Stomach (tissue), 9 donors: ENCODE measurements around the gene FBXO38. TPM values are rescaled to one million over a fixed set of nuclear protein-coding genes. Genes with fewer than 3 reads are reported as not detected.

Source experiments
- DNase-seq, 2 donors: peaks; one replicate each; pipeline versions ENCODE4 v3.0.0 to v3.0.0-alpha.2; 2013 to 2019
- H3K27ac ChIP-seq, 5 donors: fragments of 200-600 bp in 4 of 5; sonication (generic) in 4 of 5; one replicate each; pipeline ENCODE4 v1.5.1; 2013 to 2019; ENCODE audit warnings: mild to moderate bottlenecking in 1 of 5, moderate library complexity in 1 of 5
- H3K27me3 ChIP-seq, 3 donors: fragments of 200-600 bp; sonication (generic); one replicate each; pipeline ENCODE4 v1.5.1; 2017 to 2019; ENCODE audit warnings: mixed run types in 1 of 3
- H3K36me3 ChIP-seq, 4 donors: fragments of 200-600 bp; sonication (generic); 1 replicate in 3 of 4; 2 replicates in 1 of 4; pipeline ENCODE4 v1.5.1; 2016 to 2019
- H3K4me1 ChIP-seq, 4 donors: fragments of 200-600 bp; sonication (generic); one replicate each; pipeline ENCODE4 v1.5.1; 2016 to 2019
- H3K4me3 ChIP-seq, 4 donors: fragments of 200-600 bp; sonication (generic) in 3 of 4; one replicate each; pipeline ENCODE4 v1.5.1; 2016 to 2019; ENCODE audit warnings: mild to moderate bottlenecking in 1 of 4
- H3K9me3 ChIP-seq, 4 donors: fragments of 200-600 bp; sonication (generic); one replicate each; pipeline ENCODE4 v1.5.1; 2016 to 2019
- CTCF ChIP-seq, 7 experiments: fragments of 450-650 bp in 4 of 7; fragments of 200-600 bp in 3 of 7; sonication (generic) in 3 of 7; IDR thresholded peaks; one replicate each; pipeline ENCODE4 v1.5.1; 2016 to 2019; ENCODE audit warnings: antibody characterized with exemption in 7 of 7, control low read depth in 2 of 7, mild to moderate bottlenecking in 1 of 7
- EP300 ChIP-seq: sonication (generic); formaldehyde crosslinking; IDR thresholded peaks from one replicate; pipeline ENCODE4 v1.6.1; 2017; ENCODE audit warnings: antibody characterized with exemption
- POLR2A ChIP-seq, 4 donors: fragments of 450-650 bp; IDR thresholded peaks; one replicate each; pipeline ENCODE4 v1.6.1; 2016; ENCODE audit warnings: antibody characterized with exemption in 4 of 4, control low read depth in 2 of 4, mild to moderate bottlenecking in 1 of 4, moderate library complexity in 1 of 4
- POLR2AphosphoS5 ChIP-seq, 3 donors: sonication (generic); formaldehyde crosslinking; IDR thresholded peaks; one replicate each; pipeline ENCODE4 v1.6.1; 2016; ENCODE audit warnings: antibody characterized with exemption in 3 of 3
- WGBS, 5 donors: extraction: QIAGEN DNeasy Blood & Tissue Kit in 3 of 5; methylation state at CpG; one replicate each; pipeline versions ENCODE4 v1.1.5 to v1.1.7; 2013 to 2018; 5-methylcytosine and 5-hydroxymethylcytosine counted together
- intact Hi-C: fragments of 100-400 bp; cut with DNase I; formaldehyde crosslinking; loops from one replicate; pipeline ENCODE4 v1.15.1; 2023; ENCODE audit warnings: low total_unique reads
- polyA plus RNA-seq, 3 donors: library from polyadenylated mRNA; stranded (reverse); fragments of 200-250 nt; gene quantifications; one replicate each; pipeline ENCODE4 v1.2.3, GENCODE V29; 2013
- total RNA-seq, 5 donors: library from RNA; depleted of rRNA; stranded (reverse); fragments of >200 nt; gene quantifications; one replicate each; pipeline versions ENCODE4 v1.1.0 to v1.2.3, GENCODE V29; 2014 to 2016
- donor health status: healthy with polysubstance abuse.
- donor health status: Bipolar disorder and iron deficiency.
- donor health status: healthy.

FBXO38 gene
- total and polyA plus RNA-seq, 8 donors = 10.7 to 119 (median 16.6) TPM

GRCh38 chr5:148416416-148416815 is 32.7 kb downstream of the FBXO38 start:
- 76 to 97% (median 89%) methylated on average over 1 of the region's 1 CpG for WGBS, 5 donors
- no peak for TF ChIP-seq POLR2A (IDR thresholded peaks at IDR 0.05)
- TF ChIP-seq POLR2AphosphoS5 (IDR thresholded peaks at IDR 0.05) = no peak
- Histone ChIP-seq H3K9me3 (no peaks in the 10 kb centered on the region), H3K36me3 (peaks cover 50 to 99% (median 98%) of the 10 kb centered on the region in 4 donors), H3K4me1 (no peaks in the 10 kb centered on the region), H3K27me3 (no peaks in the 10 kb centered on the region), H3K4me3 (no peak overlapping the region), H3K27ac (no peak overlapping the region)
- intact Hi-C loops = no loop called here
- no peak for DNase-seq

GRCh38 chr5:148416921-148417320 is 33.2 kb downstream of the FBXO38 start:
- no peak overlapping the region for H3K4me3 ChIP-seq
- intact Hi-C loops = no loop called here
- peaks cover 48 to 99% (median 98%) of the 10 kb centered on the region in 4 donors for H3K36me3 ChIP-seq
- H3K27me3 ChIP-seq = no peaks in the 10 kb centered on the region
- no peak for TF ChIP-seq POLR2AphosphoS5 (IDR thresholded peaks at IDR 0.05)
- TF ChIP-seq EP300 = no peak
- TF ChIP-seq CTCF (IDR thresholded peaks at IDR 0.05) = no peak
- no peak for TF ChIP-seq POLR2A (IDR thresholded peaks at IDR 0.05)
- 81 to 94% (median 86%) methylated on average over 7 of the region's 7 CpGs for WGBS, 5 donors
- no peak overlapping the region for H3K27ac ChIP-seq
- no peaks in the 10 kb centered on the region for H3K4me1 ChIP-seq
- no peaks in the 10 kb centered on the region for H3K9me3 ChIP-seq
- no peak for DNase-seq

GRCh38 chr5:148418511-148418910 is 34.8 kb downstream of the FBXO38 start:
- Histone ChIP-seq H3K9me3 (no peaks in the 10 kb centered on the region), H3K4me3 (no peak overlapping the region), H3K36me3 (peaks cover 59 to 99% (median 97%) of the 10 kb centered on the region in 4 donors), H3K27ac (no peak overlapping the region), H3K4me1 (no peaks in the 10 kb centered on the region), H3K27me3 (no peaks in the 10 kb centered on the region)
- TF ChIP-seq EP300 = no peak
- no peak for TF ChIP-seq POLR2AphosphoS5 (IDR thresholded peaks at IDR 0.05)
- TF ChIP-seq CTCF (IDR thresholded peaks at IDR 0.05) = no peak
- no peak for TF ChIP-seq POLR2A (IDR thresholded peaks at IDR 0.05)
- intact Hi-C loops = no loop called here
- DNase-seq = no peak
- 69 to 84% (median 77%) methylated on average over 3 of the region's 3 CpGs for WGBS, 5 donors

GRCh38 chr5:148421661-148422060 is 37.9 kb downstream of the FBXO38 start:
- no peak overlapping the region for H3K4me3 ChIP-seq
- no peak overlapping the region for H3K27ac ChIP-seq
- no peaks in the 10 kb centered on the region for H3K27me3 ChIP-seq
- peaks cover 57 to 99% (median 97%) of the 10 kb centered on the region in 4 donors for H3K36me3 ChIP-seq
- WGBS, 5 donors = 85 to 97% (median 90%) methylated on average over 2 of the region's 2 CpGs
- intact Hi-C loops = no loop called here
- no peaks in the 10 kb centered on the region for H3K4me1 ChIP-seq
- no peak for TF ChIP-seq POLR2A (IDR thresholded peaks at IDR 0.05)
- no peak for TF ChIP-seq POLR2AphosphoS5 (IDR thresholded peaks at IDR 0.05)
- TF ChIP-seq CTCF (IDR thresholded peaks at IDR 0.05) = no peak
- no peak for TF ChIP-seq EP300
- no peak for DNase-seq
- H3K9me3 ChIP-seq = no peaks in the 10 kb centered on the region

- WGBS, 5 donors = 85 to 100% (median 93%) methylated on average over 1 of the region's 1 CpG
- no peaks in the 10 kb centered on the region for H3K9me3 ChIP-seq
- no peak for DNase-seq
- peaks cover 0 to 6% (median 0%) of the 10 kb centered on the region in 4 donors for H3K4me1 ChIP-seq
- H3K27me3 ChIP-seq = no peaks in the 10 kb centered on the region
- peaks cover 41 to 98% (median 86%) of the 10 kb centered on the region in 4 donors for H3K36me3 ChIP-seq
- intact Hi-C loops = no loop called here
- no peak overlapping the region for H3K27ac ChIP-seq
- no peak overlapping the region for H3K4me3 ChIP-seq
- TF ChIP-seq EP300 (no peak), CTCF (IDR thresholded peaks at IDR 0.05) (no peak), POLR2A (IDR thresholded peaks at IDR 0.05) (no peak), POLR2AphosphoS5 (IDR thresholded peaks at IDR 0.05) (no peak)
These were observed 42.0 kb downstream of the FBXO38 start for GRCh38 chr5:148425808-148426207.
